RWPE2 (cell line): ENCODE results near the gene GPR142.

ENCODE experiments used
- ATAC-seq: fragments of 200-7000 bp; cut with Tn5 transposase; 3 replicates; pipeline ENCODE4 v1.9.1; 2021; ENCODE audit warnings: low read depth
- DNase-seq: peaks from one replicate; pipeline ENCODE4 v3.0.0-alpha.2; 2020; ENCODE audit warnings: low spot score
- H3K27ac ChIP-seq: fragments of 450-650 bp; 2 replicates; pipeline ENCODE4 v1.5.1; 2017; ENCODE audit warnings: mild to moderate bottlenecking; ENCODE audit not compliant: poor library complexity, severe bottlenecking
- H3K27me3 ChIP-seq: fragments of 250-450 bp; sonication (Bioruptor Pico); 2 replicates; pipeline ENCODE4 v1.5.1; 2021; ENCODE audit warnings: mild to moderate bottlenecking, moderate library complexity; ENCODE audit not compliant: insufficient read depth, poor library complexity, severe bottlenecking
- H3K36me3 ChIP-seq: fragments of 250-450 bp; sonication (Bioruptor Pico); 2 replicates; pipeline ENCODE4 v1.5.1; 2020; ENCODE audit warnings: low read depth, mild to moderate bottlenecking, moderate library complexity
- H3K4me1 ChIP-seq: fragments of 250-450 bp; sonication (Bioruptor Pico); 2 replicates; pipeline ENCODE4 v1.5.1; 2021; ENCODE audit warnings: mild to moderate bottlenecking, moderate library complexity; ENCODE audit not compliant: insufficient read depth, poor library complexity, severe bottlenecking
- H3K4me3 ChIP-seq: fragments of 250-450 bp; sonication (Bioruptor Pico); 2 replicates; pipeline ENCODE4 v1.5.1; 2021; ENCODE audit warnings: mild to moderate bottlenecking, moderate library complexity; ENCODE audit not compliant: severe bottlenecking
- H3K9me3 ChIP-seq: fragments of 250-450 bp; sonication (Bioruptor Pico); 2 replicates; pipeline ENCODE4 v1.5.1; 2021; ENCODE audit warnings: mild to moderate bottlenecking, moderate library complexity; ENCODE audit not compliant: severe bottlenecking
- TF ChIP-seq, protein P1 (sequence below): fragments of 450-650 bp; IDR thresholded peaks from one replicate; pipeline ENCODE4 v1.5.1; 2017; ENCODE audit warnings: mild to moderate bottlenecking, moderate library complexity; ENCODE audit not compliant: poor library complexity, severe bottlenecking

The GPR142 gene

DNA sequence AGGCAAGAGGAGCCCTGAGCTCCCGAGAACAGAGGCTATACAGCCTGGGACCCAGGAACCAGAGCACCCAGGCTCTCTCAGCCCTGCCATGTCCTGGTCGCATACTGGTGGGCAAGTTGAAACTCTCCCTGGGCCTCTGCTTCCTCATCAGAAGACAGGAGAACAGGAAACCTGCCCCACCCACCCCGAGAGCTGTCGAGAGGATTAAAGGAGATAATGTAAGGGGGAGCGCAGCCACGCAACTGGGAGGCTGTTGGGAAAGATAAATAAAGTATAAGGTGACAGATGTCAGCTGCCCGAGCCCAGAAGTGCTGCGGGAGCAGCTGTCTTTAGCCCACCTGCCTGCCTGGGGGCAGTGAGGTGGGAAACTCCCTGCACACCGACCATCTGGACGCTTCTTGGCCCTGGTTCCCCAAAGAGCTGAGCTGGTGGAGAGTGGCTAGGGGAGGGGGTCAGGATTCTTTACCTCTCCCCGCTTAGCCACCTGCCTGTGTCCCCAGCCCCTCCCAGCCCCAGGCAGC is 34.5 kb upstream of the GPR142 start:
- DNase-seq (no peak), ATAC-seq (peak; percentile 25; the same call in 1 of the 3 replicates)
- no peaks in the 10 kb centered on the region for H3K4me1 ChIP-seq
- H3K27ac ChIP-seq, result no peak overlapping the region
- H3K36me3 ChIP-seq, result no peaks in the 10 kb centered on the region
- no peak overlapping the region for H3K4me3 ChIP-seq
- TF ChIP-seq, protein P1, sequence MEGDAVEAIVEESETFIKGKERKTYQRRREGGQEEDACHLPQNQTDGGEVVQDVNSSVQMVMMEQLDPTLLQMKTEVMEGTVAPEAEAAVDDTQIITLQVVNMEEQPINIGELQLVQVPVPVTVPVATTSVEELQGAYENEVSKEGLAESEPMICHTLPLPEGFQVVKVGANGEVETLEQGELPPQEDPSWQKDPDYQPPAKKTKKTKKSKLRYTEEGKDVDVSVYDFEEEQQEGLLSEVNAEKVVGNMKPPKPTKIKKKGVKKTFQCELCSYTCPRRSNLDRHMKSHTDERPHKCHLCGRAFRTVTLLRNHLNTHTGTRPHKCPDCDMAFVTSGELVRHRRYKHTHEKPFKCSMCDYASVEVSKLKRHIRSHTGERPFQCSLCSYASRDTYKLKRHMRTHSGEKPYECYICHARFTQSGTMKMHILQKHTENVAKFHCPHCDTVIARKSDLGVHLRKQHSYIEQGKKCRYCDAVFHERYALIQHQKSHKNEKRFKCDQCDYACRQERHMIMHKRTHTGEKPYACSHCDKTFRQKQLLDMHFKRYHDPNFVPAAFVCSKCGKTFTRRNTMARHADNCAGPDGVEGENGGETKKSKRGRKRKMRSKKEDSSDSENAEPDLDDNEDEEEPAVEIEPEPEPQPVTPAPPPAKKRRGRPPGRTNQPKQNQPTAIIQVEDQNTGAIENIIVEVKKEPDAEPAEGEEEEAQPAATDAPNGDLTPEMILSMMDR, result no peak
- H3K27me3 ChIP-seq, result no peaks in the 10 kb centered on the region
- H3K9me3 ChIP-seq, result no peaks in the 10 kb centered on the region

DNA sequence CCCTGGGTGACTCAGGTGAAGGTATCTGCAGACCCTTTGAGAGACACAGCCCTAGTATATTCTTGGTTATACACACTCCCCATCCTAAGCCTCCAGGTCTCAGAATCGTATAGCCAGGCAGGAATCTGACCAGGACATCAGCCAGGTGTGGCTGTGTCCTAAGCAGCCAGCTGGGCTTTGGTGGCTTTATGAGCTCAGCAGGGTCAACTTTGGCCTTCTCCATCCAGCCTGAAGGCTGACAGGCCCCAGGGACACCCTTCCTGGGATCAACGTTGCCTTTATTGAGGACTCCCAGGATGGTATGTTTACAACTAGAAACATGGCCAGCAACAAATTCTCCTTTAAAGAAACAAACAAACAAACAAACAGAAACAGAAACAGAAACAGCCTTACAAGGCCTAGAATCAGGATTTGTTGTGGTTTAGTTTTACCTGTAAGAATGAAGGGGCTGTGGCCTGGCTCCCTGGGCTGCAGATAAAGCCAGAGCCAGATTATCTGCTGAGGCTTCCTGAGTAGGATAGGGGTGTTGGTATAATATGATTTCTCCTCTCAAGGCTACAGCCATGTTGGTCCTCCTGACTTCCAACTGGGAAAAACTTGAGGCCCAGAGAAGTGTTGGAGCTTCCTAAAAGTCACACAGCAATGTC is 32.8 kb upstream of the GPR142 start:
- no peaks in the 10 kb centered on the region for H3K27me3 ChIP-seq
- H3K4me3 ChIP-seq, result no peak overlapping the region
- no peak overlapping the region for H3K27ac ChIP-seq
- ATAC-seq (no peak), DNase-seq (no peak)
- H3K36me3 ChIP-seq, result no peaks in the 10 kb centered on the region
- TF ChIP-seq, protein P1, result no peak
- H3K4me1 ChIP-seq, result no peaks in the 10 kb centered on the region
- H3K9me3 ChIP-seq, result no peaks in the 10 kb centered on the region

DNA sequence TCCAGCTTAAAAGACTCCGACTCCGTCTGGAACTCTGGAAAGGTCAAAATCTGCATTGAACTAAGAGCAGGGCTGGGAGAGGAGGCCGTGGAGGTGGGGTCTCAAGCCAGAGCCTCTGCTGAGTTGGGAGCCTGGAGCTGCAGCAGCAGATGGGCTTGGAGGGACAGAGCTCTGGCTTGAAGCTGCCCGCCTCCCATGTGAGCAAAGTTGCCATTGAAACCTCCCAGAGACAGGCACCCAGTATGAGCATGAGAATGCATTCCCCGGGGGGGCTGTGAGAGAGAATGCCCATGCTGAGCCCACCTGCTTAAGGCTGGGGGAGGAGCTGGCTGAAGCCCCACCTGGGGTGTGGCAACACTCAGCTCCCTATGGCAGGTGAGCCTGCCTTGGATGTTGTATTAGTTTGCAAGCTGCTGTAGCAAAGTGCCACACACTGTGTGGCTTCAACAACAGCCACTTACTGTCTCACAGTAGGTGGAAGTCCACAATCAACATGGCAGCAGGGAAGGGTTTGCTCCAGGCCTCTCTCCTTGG is 31.7 kb upstream of the GPR142 start:
- Histone ChIP-seq H3K4me3 (no peak overlapping the region), H3K4me1 (no peaks in the 10 kb centered on the region), H3K27ac (no peak overlapping the region), H3K36me3 (no peaks in the 10 kb centered on the region), H3K27me3 (no peaks in the 10 kb centered on the region), H3K9me3 (no peaks in the 10 kb centered on the region)
- ATAC-seq (no peak), DNase-seq (no peak)
- TF ChIP-seq, protein P1, result no peak

DNA sequence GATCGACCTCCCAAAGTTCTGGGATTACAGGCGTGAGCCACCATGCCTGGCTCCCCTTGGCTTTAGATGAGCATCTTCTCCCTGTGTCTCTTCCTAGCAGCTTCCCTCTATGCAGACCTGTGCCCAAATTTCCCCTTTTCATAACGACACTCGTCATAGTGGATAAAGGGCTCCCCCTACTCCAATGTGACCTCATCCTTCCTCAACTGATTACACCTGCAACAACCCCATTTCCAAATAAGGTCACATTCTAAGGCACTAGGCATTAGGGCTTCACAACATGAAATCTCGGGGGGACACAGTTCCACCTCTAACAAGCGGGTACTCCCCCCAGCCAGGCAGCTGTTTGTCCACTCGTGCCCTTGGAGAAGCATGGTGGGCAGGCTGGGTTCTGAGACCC is 31.0 kb upstream of the GPR142 start:
- H3K4me3 ChIP-seq, result no peak overlapping the region
- ATAC-seq (no peak), DNase-seq (no peak)
- no peak overlapping the region for H3K27ac ChIP-seq
- H3K9me3 ChIP-seq, result no peaks in the 10 kb centered on the region
- no peaks in the 10 kb centered on the region for H3K27me3 ChIP-seq
- TF ChIP-seq, protein P1, result no peak
- no peaks in the 10 kb centered on the region for H3K4me1 ChIP-seq
- no peaks in the 10 kb centered on the region for H3K36me3 ChIP-seq
